ENCODE measurements around the gene ARHGEF5.
"Not testable (repeated sequence)": the region's sequence is repeated elsewhere in the genome, so short reads cannot be mapped to it uniquely, and the experiment has no call there.

ARHGEF5 gene

DNA sequence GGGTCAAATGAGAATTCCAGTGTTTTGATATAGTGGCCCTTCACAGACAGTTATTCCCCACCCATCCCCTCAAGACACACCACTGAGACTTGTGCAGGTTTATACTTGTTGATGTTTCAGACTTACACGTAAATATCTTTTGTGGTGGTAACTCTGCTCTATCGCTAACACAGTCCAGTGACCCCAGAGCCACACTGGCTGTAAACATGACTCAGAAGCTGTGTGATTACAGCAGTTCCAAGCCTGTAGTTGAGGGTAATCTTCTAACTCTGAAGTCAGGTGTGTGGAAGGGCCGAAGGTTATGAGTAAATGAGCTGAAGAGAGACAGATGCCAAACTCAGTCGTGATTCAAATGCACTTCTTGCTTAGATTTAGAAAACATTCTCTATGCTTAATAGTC, 28.9 kb downstream of the ARHGEF5 start:
- no peak for DNase-seq (ENCODE audit: low read depth in 2 of 2)

DNA sequence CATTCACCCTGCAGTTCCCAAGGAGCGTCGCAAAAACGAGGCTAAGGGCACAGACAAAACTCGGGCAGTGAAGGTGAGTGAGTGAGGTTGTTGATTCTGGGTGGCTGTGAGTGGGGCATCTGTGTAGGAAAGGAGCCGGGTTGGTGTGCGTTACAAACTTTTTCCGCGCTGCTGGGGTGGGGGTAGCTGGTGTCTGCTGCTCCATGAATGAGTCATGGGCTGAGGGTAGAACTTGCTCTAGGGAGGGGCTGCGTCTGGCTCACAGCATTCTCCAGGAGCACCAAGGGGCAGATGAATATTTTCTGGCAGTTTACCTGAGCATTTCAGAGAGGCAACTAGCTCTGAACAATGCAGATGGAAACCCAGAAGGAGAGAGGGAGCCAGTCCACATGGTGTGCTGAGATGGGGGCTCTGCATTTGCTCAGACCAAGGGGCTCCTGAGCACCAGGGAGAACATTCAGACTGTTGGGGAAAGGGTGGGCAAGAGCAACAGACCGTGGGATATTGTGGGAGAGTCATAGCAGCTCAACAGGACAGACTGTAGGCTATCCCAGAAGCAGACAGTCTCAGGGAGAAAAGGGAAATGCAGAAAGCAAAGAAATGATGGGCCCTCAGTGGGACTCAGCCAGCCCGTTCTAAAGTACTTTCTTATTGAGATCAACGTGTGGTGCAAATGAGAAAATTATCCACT, 29.5 kb downstream of the ARHGEF5 start:
- peak; percentile 10 to 17 for DNase-seq (ENCODE audit: low read depth in 2 of 2)

DNA sequence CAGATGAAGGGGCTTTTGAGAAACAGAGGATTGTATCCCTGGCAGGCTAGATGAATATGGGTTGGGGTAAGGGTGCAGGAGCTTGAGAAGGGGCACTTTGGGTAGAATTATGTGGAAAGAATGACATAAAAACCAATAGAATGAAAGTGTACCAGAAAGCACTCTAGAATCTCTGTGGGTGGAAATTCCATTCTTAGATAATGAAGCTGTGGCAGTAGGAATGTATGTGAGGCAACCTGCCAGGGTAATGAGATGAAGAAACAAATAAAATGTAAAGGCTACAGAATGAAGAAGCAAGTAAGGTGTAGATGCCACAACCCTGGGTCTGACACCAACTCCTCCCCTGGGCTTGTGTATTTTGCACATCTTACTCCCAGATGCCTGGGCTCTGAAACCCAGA, 31.5 kb downstream of the ARHGEF5 start:
- DNase-seq (ENCODE audit: low read depth in 2 of 2) = peak; percentile 59 to 62

DNA sequence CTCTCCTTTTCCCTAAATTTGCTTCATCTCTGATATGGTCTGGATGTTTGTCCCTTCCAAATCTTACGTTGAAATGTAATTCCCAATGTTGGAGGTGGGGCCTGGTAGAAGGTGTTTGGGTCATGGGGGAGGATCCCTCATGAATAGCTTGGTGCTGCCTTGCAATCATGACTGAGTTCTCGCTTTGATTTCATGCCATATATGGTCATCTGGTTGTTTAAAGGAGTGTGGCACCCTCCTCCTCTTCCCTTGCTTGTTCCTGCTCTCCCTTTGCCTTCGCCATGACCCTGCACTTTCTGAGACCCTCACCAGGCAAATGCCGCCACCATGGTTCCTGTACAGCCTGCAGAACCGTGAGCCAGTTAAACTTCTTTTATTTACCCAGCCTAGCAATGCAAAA, 33.7 kb downstream of the ARHGEF5 start:
- DNase-seq (ENCODE audit: low read depth in 2 of 2) = no peak

DNA sequence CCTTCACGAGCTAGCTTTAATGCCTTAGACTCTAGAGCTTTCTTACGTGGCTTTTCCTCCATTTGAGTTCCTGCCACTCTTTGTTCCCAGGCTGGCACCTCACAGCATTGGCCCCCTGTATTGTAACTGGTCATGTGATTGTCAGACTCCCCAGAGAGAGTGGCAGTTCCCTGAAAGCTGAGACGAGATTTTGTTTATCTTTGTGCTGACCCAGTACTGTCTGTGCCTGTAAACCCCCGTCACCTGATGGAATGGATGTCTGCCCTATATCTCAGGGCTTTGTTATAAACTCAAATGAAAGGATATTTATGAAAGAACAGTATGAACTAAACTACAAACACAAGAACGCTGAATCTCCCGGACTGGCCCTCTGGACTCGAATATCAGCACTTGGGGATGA, 35.3 kb downstream of the ARHGEF5 start:
- no peak for DNase-seq (ENCODE audit: low read depth in 2 of 2)

DNA sequence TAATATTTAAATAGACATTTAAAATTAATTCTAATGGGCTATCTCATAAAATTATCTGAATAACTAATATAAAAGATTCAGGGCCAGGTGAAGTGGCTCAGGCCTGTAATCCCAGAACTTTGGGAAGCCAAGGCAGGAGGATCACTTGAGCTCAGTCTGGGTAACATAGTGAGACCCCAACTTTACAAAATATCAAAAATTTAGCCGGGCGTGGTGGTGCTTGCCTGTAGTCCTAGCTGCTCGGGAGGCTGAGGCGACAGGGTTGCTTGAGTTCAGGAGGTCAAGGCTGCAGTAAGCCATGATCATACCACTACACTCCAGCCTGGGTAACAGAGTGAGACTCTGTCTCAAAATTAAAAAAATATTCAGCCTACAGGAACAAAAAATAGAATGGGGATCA, 35.8 kb downstream of the ARHGEF5 start:
- DNase-seq (ENCODE audit: low read depth in 2 of 2) = no peak

DNA sequence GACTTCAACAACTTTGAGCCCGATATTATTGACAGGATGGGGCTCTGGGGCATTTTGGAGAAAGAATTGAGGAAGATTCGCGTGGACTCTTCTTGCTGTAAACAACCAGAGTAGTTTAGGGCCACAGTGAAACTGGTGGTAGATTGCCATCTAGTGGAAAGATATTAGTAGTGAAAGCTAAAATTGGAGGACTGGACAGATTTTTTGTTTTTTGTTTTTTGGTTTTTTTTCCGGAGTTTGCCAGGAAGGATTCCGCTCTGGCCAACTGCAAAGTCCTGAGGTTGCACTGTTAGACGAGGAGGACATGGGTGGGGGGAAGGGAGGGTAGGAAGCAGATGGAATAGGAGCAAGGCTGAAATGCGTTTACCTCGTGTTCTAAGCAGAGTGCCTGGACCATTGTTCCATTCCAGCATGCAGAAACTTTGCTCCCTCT, 36.6 kb downstream of the ARHGEF5 start:
- DNase-seq (ENCODE audit: low read depth in 2 of 2) = peak; percentile 20 to 23

DNA sequence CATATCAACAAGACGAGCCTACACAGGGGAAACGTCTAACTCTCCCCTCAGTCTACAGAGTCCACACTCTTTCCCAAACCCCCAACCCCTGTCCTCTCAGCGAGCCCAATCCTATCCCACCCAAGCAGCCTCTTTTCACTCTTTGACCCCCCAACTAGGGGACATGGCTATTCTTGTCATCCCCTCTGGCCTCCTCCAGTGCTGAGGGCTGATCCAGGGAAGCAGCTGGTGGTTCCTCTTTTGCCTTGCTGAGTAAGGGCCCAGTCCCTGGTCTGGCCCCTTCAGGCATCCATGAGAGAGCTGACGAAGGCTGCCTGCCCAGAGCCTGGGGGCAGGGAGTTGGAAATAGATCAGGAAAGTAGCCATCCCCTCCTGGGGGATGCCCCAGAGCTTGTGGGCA, 41.9 kb downstream of the ARHGEF5 start:
- no peak for DNase-seq (ENCODE audit: low read depth in 2 of 2)

DNA sequence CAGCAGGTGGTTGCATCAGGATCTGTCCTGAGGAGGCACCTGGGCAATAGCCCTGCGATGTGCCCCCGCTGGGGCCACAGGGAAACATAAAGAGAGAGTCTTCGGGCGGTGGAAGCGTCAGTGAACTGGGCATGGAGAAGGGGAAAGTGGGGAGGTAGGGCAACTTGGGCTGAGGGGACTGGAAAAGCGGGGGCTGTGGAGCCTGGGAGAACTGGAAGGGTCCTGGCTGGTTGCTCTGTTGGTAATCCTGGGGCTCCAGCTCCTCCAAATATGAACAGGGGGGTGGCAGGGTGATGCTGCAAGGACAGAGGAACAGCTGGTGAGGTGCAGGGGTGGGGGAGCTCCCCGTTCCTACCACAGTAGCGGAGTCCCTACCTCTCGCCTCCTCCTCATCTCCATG, 43.1 kb downstream of the ARHGEF5 start:
- DNase-seq (ENCODE audit: low read depth in 2 of 2) = no peak

DNA sequence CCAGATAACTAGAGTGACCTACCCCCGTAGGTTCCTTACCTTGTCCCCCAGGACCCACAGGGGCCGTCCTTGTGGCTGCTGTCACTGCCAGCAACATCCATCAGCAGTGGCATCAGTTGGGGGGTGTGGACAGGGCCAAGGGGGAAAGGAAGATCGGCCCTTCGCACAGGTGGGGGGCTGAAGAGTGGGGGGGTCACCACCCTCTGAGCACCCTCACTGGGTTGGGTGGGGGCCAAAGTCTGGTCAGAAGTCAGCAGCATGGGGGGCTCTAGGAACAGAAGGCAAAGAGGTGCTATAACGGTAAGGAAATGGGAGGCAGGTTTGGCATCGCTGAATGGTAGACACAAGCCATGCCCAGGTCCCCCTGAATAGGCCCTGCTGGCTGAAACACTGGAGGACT, 43.7 kb downstream of the ARHGEF5 start:
- DNase-seq (ENCODE audit: low read depth in 2 of 2) = no peak

DNA sequence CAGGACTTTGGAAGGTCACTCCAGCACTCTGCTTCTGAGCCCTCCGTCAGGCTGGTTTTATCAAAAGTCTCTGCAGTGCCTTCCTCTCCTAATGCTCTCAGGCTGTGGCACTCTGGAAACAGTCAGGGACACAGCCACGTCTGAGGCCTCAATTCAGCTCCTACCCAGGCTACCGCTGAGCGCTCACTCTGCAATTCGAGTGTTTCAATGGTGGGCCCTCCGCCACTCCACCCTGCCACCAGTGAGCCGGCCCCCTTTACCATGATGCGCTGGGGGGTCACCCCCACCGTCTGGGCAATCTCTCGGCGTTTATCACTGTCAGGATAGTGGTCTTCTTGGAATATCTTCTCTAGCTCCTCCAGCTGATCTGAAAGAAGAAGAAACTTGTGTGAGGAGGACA, 44.7 kb downstream of the ARHGEF5 start:
- DNase-seq (ENCODE audit: low read depth in 2 of 2) = no peak

DNA sequence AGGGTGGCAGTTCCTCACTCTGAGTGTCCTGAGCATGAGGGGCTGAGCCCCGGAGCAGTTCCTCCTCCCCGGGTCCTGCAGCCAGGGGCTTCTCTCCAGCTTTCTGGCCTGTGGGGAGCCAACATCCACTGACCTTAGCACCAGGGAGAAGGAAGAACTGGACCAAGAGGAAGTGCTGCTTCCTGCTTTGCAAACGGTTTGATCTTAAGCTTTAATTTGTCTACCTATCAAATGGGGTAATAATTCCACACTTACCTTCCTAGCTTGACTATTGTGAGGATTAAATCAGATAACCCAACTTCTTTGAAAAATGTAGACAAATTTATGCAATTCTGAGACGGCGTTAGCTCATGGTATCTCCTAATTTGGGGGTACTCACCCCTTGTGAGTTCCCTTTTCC, 46.3 kb downstream of the ARHGEF5 start:
- no peak for DNase-seq (ENCODE audit: low read depth in 2 of 2)

DNA sequence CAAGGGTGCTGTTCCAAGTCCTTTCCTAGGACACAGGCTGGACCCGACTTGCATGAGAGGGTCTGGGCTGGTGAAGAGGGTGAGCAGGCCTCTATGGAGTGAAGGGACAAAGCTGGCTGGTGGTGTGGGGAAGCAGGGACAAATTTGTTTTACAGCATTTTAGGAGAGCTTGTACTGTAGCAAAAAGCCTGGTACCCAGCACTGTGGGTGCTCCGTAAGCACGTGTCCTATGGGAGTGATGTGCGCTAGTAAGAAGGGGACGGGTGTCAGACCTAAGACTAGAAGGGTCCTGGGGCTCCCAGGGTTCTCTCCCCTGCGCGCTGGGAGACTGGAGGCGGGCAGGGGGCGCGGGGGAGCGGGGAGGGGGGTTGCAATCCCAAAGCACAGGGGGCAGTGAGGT, 47.9 kb downstream of the ARHGEF5 start:
- DNase-seq (ENCODE audit: low read depth in 2 of 2) = no peak

DNA sequence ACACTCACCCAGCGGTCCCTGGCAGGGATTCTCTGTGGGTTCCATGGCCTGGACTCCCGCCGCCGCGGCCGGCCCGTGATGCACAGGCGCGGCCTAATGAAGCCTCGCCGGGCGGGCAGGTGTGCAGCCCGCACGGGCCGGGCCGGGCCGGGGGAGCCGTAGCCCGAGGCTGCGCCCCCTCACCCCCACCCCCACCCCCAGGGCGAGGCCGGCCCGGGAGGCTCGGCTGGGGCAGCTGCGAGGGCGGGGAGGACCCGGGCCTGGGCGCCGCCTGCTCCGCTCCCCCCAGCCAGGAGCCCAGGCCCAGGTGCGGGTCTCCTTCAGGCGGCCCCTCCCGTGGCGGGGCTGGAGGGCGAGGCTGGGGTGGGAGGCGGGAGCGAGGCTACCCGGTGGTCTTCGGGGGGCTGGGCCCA, 48.5 kb downstream of the ARHGEF5 start, which contains the start of gene NOBOX:
TSS of gene NOBOX (minus strand) at position 45 of the 413 bp plus-strand sequence.
- DNase-seq (ENCODE audit: low read depth in 2 of 2) = no peak

DNA sequence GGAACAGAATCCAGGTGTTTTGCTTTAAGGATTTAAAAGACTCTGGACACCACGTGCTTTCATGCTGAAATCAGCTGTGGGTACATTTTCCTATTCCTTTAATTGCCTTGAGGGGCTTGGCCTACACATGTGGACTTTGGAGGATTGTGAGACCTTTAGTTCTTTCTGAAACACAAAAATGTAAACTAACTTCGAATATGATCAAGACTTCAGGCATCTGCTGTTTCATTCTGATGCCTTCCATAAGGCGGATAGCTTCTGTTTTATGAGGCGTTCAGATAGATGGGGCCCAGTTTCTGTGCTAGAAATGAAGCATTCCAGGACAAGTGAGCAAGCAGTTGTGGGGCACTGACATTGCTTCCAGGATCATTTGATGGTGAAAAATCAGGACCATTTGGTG, 49.7 kb downstream of the ARHGEF5 start:
- DNase-seq (ENCODE audit: low read depth in 2 of 2) = no peak

DNA sequence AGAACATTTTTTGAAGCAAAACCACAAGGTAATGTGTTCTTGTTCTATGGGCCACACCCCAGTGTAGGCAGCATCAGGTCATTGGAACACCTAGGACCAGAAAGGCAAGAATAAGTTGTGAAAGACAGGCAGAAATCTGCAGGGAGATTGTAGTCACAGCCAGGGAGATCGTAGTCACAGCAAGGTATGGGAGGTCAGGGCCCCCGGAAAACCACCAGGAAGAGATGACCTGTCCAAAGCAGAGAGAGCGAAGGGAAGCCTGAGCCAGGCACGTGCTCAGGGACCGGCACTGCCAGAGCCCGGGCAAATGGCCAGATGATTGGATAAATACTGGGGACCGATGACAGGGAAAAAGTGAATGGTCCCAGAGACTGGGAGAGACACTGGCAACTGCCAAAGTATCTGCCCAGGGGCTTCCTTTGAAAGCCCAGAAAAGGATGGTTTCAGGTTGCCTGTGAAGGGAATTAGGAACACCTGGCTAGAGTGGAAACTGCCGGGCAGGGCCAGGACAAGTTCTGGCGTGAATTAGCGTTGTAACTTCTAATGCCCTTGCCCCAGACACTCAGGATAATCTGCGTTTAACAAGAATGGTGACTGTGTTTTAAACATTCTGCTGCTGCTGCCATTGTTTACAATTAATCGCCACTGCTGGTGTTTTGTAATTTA, 52.2 kb downstream of the ARHGEF5 start:
- DNase-seq (ENCODE audit: low read depth in 2 of 2) = no peak

DNA sequence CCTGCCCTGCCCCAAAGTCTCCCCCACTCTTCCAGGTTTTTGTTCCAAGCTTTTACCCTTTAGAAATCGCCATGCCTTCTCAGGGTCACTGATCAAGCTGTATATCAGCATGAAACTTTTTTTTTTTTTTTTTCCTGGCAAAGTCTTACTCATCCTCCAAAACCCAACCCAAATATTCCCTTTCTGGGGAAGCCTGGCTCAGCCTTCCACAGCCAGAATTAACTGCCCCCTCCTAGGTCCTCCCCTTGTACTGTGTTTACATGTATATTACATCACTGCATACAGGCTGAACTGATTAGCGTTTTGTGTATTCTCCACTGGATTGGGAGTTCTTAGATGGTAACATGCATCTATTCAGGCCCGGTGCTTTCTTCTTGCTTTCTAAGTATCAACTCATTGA, 52.9 kb downstream of the ARHGEF5 start:
- no peak for DNase-seq (ENCODE audit: low read depth in 2 of 2)

DNA sequence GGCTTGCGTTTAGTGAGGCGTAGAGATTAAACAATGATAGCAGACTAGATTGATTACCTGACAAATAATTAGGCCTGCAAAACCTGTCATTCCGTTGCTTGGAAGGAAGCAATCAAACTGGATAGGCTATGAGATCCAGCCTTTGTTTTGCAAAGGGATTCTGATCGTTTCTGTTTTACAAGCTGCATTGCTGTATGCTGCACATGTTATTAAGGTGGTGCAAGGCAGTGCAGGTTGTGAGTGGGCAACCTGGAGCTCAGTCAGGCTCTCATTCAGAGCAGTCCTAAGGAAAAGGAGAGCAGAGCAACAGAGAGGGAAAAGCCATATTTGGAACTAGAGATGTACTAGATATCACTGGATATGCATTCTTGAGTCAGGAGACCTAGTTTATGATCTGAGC, 55.2 kb downstream of the ARHGEF5 start:
- DNase-seq (ENCODE audit: low read depth in 2 of 2) = no peak

DNA sequence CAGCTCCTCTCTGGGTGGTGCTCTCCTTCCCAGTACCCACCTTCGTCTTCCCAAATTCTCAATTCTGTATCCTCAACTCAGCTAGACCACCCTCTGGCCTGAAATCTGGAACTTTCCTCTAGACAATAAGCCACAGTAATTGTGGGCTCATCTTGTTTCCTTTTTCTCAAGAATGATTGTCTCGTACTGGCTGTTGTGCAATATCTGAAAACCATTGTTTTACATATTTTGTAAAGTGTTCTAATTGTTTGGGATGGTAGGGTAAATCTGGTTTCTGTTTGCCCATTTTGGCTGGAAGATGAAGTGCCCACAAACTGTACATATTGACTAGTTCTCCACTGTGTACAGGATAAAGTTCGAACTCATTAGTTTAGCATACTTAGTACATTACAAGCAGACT, 59.6 kb downstream of the ARHGEF5 start:
- DNase-seq (ENCODE audit: low read depth in 2 of 2) = no peak

DNA sequence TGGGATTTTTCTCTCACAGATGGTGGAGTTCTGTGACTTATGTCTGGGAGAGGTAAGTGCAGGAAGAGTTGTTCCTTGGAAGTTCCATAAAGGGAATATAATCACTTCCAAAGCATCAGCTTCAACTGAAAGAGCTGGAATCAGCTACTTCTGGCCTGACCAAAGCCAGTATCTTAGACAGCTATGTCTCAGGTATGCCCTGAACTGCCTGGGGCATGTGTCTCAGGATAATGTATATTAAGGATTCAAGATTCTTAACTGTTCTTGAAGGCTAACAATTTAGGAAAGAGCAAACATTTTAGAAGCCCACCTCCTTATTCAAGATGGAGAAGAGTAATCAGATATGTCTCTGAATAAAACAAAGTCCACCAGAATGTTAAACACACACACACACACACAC, 60.7 kb downstream of the ARHGEF5 start:
- DNase-seq (ENCODE audit: low read depth in 2 of 2) = no peak

DNA sequence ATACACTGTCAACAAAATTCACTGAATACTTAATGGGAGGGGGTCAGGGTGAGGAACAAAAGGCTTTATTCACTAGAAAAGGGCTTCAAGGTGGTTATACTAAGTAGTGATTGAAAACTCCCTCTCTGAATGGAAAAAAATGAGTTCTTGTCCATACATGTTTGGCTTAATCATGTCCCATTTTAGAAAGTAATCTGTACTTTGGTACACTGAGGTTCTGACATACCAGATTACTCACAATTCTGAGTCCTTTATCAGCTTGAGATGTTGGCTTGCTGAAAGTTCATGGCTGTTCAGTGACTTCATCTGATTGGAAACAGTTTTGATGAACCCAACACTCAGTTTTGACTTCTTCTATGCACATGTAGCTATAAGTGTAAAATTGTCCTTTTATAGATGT, 61.1 kb downstream of the ARHGEF5 start:
- no peak for DNase-seq (ENCODE audit: low read depth in 2 of 2)

DNA sequence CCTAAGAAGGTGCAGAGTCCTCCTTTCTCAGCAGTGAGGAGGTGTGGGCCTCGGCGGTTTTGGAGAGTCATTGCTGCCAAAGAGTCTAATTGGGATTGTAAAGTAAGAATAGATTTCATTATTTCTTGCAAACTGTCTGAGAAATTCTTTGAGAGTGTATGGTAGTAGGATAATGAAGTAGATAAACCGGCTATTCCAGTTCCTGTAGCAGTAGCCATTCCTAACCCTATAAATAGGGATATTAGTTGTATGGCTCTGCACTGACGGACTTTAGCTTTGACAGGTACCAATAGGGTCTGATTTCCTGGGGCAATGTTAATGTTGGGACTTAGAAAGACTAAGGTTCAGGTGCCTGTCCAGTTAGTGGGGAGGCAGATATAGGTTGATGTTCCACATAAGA, 63.7 kb downstream of the ARHGEF5 start:
- not testable (repeated sequence) for DNase-seq (ENCODE audit: low read depth in 2 of 2)

DNA sequence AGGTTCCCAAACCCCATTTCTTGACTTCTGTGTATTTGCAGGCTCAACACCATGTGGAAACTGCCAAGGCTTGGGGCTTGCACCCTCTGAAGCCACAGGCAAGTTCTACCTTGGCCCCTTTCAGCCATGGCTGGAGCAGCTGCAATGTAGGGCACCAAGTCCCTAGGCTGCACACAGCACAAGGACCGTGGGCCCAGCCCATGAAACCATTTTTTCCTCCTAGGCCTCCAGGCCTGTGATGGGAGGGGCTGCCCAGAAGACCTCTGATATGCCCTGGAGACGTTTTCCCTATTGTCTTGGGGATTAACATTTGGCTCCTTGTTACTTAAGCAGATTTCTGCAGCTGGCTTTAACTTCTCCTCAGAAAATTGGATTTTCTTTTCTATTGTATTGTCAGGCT, 72.3 kb downstream of the ARHGEF5 start:
- DNase-seq (ENCODE audit: low read depth in 2 of 2) = not testable (repeated sequence)

DNA sequence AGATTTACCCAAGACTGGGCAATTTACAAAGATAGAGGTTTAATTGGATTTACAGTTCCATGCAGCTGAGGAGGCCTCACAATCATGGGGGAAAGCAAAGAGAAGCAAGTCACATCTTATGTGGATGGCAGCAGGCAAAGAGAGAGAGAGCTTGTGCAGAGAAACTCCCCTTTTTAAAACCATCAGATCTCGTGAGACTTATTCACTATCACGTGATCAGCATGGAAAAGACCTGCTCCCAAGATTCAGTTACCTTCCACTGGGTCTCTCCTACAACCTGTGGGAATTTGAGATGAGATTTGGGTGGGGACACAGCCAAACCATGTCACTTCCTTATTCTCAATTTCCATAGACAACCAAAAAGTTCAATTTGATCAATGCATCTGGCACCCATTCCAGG, 73.2 kb downstream of the ARHGEF5 start:
- no peak for DNase-seq (ENCODE audit: low read depth in 2 of 2)
